GM18505 (cell line): ENCODE results near the gene CAPN11.
"Not testable (repeated sequence)": the region's sequence is repeated elsewhere in the genome, so short reads cannot be mapped to it uniquely, and the experiment has no call there.

Experiments used
- ATAC-seq: cut with Tn5 transposase; IDR thresholded peaks from one replicate; pipeline ENCODE4 v1.9.1; 2021; ENCODE audit not compliant: unreplicated experiment
- POLR2A ChIP-seq: IDR thresholded peaks from 4 replicates; pipeline ENCODE4 v1.6.1; 2011; ENCODE audit warnings: borderline replicate concordance; ENCODE audit not compliant: insufficient read depth, insufficient read length; ENCODE audit errors: extremely low read depth

The CAPN11 gene

DNA sequence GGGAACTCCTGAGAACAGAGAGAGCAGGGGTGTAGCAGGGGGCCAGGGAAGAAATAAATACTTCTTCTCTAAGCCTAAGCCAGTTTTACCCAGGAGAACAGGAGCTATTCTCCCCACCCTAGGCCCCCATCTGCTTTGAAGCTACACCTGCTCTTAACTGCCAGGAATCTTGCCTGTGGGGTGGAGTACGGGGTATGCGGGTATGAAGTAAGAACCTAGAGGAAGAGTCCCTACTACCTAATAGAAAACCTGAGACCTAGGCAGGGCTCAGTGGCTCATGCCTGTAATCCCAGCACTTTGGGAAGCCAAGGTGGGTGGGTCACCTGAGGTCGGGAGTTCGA lies 66.3 kb downstream of the CAPN11 start:
- no peak for ATAC-seq
- TF ChIP-seq POLR2A, result no peak

DNA sequence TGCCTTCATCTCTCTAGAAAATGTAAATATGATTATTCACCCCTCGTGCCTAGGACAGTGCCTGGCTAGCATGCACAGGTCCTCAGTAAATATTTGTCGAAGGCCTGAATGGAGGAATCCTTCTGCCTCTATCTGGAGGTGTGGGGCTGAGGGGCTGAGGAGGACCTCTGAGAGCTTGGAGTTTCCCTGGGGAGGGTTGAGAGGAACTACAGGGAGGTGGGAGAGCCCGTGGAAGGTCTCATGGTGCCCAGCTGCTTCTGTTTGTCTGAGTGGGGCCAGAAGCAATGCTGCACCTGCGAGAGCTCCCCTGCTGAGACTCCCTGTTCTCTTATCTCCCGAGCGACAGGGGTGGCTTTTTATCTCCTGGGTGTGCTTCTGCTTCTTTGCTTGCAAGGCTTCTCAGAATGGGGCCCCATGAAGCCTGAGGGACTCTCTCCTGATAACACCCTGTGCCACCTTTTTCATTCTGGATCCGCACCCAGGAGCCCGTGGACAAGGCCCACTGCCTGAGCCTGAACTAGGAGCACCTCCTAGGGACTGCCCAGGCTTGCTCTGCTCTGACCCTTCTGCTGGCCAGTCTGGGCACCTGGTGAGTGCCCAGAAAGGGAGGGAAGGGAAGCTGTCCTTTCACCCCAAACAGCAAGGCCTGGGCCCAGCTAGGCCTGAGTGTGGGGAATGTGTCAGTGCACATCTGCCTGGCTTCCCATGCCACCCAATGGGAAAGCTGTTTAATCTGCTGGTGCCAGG lies 67.1 kb downstream of the CAPN11 start:
- no peak for TF ChIP-seq POLR2A
- ATAC-seq, result no peak

DNA sequence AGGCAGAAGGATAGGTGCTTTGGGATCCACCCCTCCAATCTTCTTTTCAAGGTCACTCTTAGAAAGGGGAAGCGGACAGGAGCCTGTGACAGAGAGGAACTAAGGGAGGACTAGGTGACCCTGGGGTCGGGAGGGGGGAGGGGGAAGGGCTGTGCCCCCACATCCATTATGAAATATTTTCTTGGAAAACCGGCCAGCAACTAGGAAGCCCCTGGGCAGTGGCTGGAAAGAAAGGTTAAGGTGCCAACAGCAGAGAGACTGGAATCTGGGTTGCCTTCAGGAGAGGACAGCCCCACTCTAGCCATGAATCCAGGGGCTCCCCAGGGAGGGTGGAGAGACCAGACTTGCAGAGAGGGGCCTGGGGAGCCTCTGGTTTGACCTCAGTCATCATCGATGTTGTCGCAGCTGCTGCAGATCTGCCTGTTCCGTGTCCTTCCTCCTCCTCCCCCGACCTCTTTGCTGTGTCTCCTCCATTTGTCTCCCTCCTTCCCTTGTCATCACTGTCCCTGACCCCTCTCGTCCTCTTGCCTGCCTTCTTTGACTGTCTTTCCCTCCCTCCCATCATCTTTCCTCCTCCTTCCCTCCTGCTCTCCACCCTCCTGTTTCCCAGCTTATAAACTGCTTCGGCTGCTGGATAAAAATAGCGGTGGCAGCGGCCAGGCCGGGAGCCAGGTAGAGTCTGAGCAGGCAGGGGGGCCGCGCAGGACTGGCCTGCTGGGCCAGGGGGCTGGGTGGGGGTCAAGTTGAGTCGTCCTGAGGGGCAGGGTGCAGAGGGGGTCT lies 67.9 kb downstream of the CAPN11 start:
- TF ChIP-seq POLR2A, result no peak
- no peak for ATAC-seq

DNA sequence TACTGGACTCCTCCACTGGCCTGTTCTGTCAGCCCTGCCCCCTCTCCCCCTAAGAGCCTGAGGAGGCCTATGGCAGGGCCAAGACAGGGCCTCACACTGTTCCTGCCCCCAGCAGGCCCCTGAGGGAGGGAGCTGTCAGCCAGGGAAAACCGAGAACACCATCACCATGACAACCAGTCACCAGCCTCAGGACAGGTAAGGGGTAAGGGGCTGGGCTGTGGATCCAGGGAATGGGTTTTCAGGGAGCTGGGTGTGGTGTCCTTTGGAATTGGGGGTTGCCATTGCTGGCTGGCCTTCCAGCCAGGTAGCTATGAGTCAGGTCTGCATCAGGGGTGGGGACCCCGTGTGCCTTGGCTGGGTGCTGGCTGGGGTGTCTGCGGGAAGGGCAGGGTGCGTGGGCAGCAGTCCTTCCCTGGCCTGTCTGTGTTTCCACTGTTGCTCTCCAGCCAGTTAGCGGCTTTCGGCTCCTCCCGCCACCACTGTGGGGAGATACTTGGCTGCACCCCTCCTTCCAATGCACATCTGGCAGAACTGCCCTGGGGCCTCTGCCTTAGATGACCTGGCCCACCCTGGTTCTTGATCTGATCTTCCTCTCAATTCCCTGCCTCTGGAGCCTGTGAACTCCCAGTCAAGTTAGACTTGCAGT lies 68.7 kb downstream of the CAPN11 start:
- TF ChIP-seq POLR2A, result no peak
- ATAC-seq, result no peak

DNA sequence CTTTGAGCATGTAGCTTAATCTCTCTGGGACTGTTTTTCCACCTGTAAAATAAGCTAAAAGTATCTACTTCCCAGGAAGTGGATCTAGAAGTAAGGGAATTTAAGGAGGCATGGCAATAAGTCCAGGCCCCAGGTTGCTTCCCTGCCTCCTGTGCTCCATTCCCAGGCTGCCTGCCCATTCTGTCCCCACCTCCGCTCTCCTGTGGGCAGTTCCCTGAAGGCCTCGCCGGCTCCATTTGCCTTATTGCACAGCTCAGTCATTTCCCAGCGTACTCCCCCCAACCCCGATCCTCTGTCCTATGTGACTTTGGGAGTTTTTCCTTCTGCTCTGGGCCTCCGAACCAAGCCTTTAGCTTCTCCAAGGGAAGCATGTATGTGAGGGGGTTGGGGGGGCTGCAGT lies 69.4 kb downstream of the CAPN11 start:
- TF ChIP-seq POLR2A, result no peak
- ATAC-seq, result no peak

DNA sequence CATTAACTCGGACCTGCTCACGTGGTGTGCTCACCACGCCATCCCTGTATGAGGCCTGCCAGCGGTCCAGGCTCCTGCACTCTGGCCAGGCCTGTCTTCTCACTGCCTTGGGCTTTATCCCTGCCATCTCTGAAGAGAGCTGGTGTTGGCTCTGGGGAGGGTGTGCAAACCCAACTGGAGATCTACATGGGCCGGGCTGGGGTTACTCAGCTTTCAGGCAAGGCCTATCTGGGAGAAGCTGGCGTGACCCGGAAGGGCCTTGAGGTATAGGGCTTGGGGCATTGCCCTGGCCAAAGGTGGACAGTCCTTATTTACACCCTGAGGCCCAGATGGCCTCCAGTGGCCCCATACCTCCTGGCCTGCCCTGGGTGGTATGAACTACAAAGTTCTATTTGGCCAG lies 69.8 kb downstream of the CAPN11 start:
- TF ChIP-seq POLR2A, result no peak
- no peak for ATAC-seq

DNA sequence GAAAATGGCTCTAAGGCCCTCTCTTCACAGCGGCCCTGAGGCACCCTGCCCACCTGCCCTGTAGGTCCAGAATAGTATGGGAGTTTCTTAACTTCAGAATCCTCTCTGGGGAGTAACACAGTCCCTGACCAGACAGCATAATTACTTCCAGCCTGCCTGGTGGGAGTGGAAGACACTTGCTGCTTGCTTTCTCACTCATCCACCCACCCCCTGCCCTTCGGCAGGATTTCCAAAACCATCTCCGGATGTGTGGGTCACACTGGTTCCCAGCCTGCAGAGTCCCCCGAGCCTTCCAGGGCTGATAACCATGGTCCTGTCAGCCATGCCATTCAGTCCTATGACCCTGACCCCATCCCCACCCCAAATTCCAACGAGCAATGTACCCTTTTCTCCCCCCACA lies 70.2 kb downstream of the CAPN11 start:
- TF ChIP-seq POLR2A, result no peak
- ATAC-seq, result no peak

DNA sequence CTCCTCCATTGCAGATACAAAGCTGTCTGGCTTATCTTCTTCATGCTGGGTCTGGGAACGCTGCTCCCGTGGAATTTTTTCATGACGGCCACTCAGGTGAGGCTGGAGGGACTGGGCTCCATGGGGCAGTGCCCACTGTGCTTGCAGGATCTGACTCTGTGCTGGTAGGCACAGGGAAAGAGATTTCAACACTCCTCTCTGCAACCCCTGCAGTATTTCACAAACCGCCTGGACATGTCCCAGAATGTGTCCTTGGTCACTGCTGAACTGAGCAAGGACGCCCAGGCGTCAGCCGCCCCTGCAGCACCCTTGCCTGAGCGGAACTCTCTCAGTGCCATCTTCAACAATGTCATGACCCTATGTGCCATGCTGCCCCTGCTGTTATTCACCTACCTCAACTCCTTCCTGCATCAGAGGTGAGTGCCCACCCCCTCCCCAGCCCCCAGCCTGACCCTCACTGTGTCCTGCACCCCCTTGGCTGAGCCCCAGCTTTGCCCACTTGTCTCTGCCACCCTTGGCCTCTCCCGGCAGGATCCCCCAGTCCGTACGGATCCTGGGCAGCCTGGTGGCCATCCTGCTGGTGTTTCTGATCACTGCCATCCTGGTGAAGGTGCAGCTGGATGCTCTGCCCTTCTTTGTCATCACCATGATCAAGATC lies 70.9 kb downstream of the CAPN11 start:
- no peak for ATAC-seq

DNA sequence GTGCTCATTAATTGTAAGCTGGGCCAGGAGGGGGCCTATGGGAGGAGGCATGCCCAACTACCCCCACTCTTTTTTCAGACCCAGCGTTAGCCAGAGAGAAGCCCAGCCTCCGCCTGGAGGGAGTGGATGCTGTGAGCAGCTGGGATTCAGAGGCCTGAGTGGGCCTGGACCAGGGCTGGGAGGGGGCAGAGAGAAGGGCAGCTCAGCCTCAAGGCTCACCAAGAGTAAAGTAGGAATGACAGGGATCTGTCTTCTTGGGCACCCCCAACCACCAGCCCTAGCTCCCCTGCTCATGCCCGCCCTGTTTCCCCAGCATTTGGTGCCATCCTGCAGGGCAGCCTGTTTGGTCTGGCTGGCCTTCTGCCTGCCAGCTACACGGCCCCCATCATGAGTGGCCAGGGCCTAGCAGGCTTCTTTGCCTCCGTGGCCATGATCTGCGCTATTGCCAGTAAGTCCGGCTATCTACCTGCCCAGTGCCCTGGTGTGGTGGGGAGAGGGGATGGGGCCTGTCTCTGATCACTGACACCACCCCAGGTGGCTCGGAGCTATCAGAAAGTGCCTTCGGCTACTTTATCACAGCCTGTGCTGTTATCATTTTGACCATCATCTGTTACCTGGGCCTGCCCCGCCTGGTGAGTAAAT lies 71.5 kb downstream of the CAPN11 start:
- no peak for ATAC-seq
- no peak for TF ChIP-seq POLR2A

More for the DNA sequence above, 70.9 kb downstream of the CAPN11 start:
- TF ChIP-seq POLR2A, result no peak

DNA sequence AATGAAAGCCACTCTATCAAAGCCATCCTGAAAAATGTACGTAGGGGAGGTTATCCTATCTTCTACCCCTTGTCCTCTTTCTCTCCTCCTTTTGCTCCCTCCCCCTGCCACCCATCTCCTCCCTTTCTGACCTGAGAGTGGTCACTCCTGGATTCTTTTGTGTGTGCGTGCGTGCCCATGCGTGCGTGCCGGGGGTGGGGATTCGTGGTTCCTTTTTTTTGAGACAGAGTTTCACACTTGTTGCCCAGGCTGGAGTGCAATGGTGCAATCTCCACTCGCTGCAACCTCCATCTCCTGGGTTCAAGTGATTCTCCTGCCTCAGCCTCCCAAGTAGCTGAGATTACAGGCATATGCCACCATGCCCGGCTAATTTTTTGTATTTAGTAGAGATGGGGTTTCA lies 72.8 kb downstream of the CAPN11 start:
- not testable (repeated sequence) for ATAC-seq

DNA sequence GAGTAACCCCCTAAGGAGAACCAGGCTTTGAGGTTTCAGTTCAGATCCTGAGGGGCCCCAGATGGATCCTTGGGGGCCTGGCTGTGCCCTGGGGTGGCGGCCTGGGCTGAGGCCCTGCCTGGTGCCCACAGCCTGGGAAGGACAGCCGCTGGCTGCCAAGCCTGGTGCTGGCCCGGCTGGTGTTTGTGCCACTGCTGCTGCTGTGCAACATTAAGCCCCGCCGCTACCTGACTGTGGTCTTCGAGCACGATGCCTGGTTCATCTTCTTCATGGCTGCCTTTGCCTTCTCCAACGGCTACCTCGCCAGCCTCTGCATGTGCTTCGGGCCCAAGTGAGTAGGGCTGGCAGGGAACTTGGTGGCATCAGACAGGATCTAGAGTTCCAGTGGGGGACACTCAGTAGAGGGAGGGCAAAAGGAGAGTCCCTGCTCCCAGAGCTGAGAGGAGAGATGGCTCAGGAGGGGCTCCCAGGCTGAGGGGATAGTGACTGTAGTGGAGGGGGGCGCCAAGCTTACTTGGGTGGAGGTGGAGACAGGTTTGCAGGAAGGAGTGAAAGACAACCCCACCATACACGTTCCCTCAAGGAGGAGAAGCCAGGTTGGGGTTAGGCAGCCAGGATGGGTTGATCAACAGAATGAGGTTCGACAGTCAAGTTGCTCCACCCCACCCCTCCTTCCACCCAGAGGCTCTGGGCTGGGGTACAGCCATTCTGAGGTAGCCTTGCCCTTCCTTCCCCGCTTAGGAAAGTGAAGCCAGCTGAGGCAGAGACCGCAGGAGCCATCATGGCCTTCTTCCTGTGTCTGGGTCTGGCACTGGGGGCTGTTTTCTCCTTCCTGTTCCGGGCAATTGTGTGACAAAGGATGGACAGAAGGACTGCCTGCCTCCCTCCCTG lies 74.3 kb downstream of the CAPN11 start:
- TF ChIP-seq POLR2A, result no peak
- no peak for ATAC-seq

DNA sequence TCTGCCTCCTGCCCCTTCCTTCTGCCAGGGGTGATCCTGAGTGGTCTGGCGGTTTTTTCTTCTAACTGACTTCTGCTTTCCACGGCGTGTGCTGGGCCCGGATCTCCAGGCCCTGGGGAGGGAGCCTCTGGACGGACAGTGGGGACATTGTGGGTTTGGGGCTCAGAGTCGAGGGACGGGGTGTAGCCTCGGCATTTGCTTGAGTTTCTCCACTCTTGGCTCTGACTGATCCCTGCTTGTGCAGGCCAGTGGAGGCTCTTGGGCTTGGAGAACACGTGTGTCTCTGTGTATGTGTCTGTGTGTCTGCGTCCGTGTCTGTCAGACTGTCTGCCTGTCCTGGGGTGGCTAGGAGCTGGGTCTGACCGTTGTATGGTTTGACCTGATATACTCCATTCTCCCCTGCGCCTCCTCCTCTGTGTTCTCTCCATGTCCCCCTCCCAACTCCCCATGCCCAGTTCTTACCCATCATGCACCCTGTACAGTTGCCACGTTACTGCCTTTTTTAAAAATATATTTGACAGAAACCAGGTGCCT lies 75.0 kb downstream of the CAPN11 start:
- TF ChIP-seq POLR2A, result no peak
- ATAC-seq, result no peak
